Gastrocnemius medialis (tissue), 4 donors: ENCODE measurements around the gene BLVRA. TPM values are rescaled to one million over a fixed set of nuclear protein-coding genes. Genes with fewer than 3 reads are reported as not detected.

Experiments used
- ATAC-seq, 2 donors: fragments of 150-250 bp; one replicate each; pipeline ENCODE4 v1.9.1; 2016
- DNase-seq, 2 donors: peaks; one replicate each; pipeline ENCODE4 v3.0.0-alpha.2; 2019
- H3K27ac ChIP-seq, 4 donors: fragments of 200-600 bp; sonication (generic); 1 replicate in 1 of 4; 2 replicates in 3 of 4; pipeline ENCODE4 v1.5.1; 2016 to 2018; ENCODE audit warnings: mild to moderate bottlenecking in 2 of 4, moderate library complexity in 1 of 4
- H3K27me3 ChIP-seq, 3 donors: fragments of 200-600 bp; sonication (generic) in 2 of 3; 1 replicate in 1 of 3; 2 replicates in 2 of 3; pipeline versions ENCODE4 v1.5.1 to v1.6.0; 2016 to 2019; ENCODE audit warnings: mild to moderate bottlenecking in 1 of 3, moderate library complexity in 1 of 3
- H3K36me3 ChIP-seq, 2 donors: fragments of 200-600 bp; sonication (generic) in 1 of 2; one replicate each; pipeline ENCODE4 v1.5.1; 2017 to 2018
- H3K4me1 ChIP-seq, 2 donors: fragments of 200-600 bp; sonication (generic) in 1 of 2; one replicate each; pipeline ENCODE4 v1.5.1; 2016 to 2017; ENCODE audit warnings: mild to moderate bottlenecking in 2 of 2
- H3K4me3 ChIP-seq, 4 donors: fragments of 200-600 bp; sonication (generic) in 3 of 4; 1 replicate in 1 of 4; 2 replicates in 3 of 4; pipeline ENCODE4 v1.5.1; 2016 to 2019; ENCODE audit warnings: mild to moderate bottlenecking in 2 of 4
- H3K9me3 ChIP-seq, 3 donors: fragments of 200-600 bp; sonication (generic) in 2 of 3; 1 replicate in 1 of 3; 2 replicates in 2 of 3; pipeline ENCODE4 v1.5.1; 2016 to 2019
- CTCF ChIP-seq, 5 experiments: fragments of 450-650 bp in 3 of 5; fragments of 200-600 bp in 2 of 5; sonication (generic) in 2 of 5; IDR thresholded peaks in 4 of 5; conservative IDR thresholded peaks in 1 of 5; 1 replicate in 4 of 5; 2 replicates in 1 of 5; pipeline ENCODE4 v1.5.1; 2016 to 2019; ENCODE audit warnings: antibody characterized with exemption in 5 of 5, mild to moderate bottlenecking in 3 of 5, moderate library complexity in 3 of 5
- POLR2A ChIP-seq, 2 donors: fragments of 450-650 bp; IDR thresholded peaks; one replicate each; pipeline ENCODE4 v1.6.1; 2017; ENCODE audit warnings: antibody characterized with exemption in 2 of 2, mild to moderate bottlenecking in 2 of 2, moderate library complexity in 2 of 2
- in situ Hi-C, 4 donors: fragments of 200-750 bp; cut with MboI; loops; one replicate each; pipeline versions ENCODE4 v1.15.0 to v1.8.0; 2017; ENCODE audit warnings: low sequenced_read_pairs in 4 of 4
- intact Hi-C: fragments of 100-400 bp; cut with DNase I; formaldehyde crosslinking; loops from one replicate; pipeline ENCODE4 v1.15.1; 2023; ENCODE audit warnings: low total_unique reads
- total RNA-seq, 4 donors: library from RNA; depleted of rRNA; stranded (reverse); fragments of >200 nt; gene quantifications; one replicate each; pipeline versions ENCODE4 v1.1.0 to v1.2.3, GENCODE V29; 2016

BLVRA gene
- total RNA-seq, 4 donors from 2014 or later, result 26.7 to 45.9 (median 29.3) TPM

- H3K4me3 ChIP-seq, result peak overlapping the region in 1 of 4 donors; percentile 76
- H3K4me1 ChIP-seq, result peaks cover 10 to 11% of the 10 kb centered on the region in 2 donors
- H3K9me3 ChIP-seq, result no peaks in the 10 kb centered on the region
- intact Hi-C loops, result no loop called here
- no peaks in the 10 kb centered on the region for H3K36me3 ChIP-seq
- ATAC-seq (no peak), DNase-seq (no peak)
- TF ChIP-seq POLR2A (IDR thresholded peaks at IDR 0.05) (no peak), CTCF (IDR thresholded peaks at IDR 0.05 in 4 of 5, conservative IDR thresholded peaks at IDR 0.05 in 1 of 5) (no peak)
- in situ Hi-C loops, result no loop called here
- H3K27me3 ChIP-seq, result no peaks in the 10 kb centered on the region
- no peak overlapping the region for H3K27ac ChIP-seq
Measured at GRCh38 chr7:43757073-43757720, 1.3 kb upstream of the BLVRA start.

DNA sequence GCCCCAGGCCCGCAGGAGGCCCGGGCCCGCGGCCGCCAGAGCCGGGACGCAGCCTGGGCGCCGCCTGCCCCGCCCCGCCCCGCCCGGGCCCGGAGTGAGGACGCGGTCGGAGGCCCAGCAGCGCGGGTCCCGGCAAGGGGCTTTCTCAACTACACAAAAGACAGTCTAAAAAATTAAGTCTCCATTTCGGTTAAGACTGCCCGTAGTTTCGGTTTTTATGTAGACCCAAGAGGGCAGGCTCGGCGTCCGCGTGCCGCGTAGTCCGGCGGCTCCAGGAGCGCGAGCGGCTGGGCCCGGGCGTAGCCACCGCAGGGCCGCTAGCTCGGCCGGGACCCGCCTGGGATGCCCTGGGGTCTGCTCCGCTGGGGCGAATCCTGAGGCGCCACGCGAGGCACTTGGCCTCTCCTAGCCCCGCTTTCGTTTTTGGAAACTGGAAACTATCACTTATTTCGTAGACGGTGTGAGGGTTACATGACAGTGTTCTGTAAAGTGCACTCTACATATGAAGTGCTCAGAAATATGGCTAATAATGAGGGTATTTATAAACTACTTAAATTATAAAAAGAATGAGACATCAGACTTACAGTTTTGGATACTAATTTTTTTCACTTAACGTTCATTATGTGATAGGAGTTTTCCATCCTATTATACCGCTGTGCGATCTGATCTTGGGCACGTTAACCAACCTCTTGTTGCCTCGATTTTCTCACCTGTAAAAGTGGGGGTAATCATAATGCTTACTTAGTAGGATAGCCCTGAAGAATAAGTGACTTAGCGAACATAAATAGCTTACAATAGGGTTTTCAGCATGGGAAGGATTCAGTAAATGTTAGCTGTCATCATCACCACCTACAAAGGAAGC is 573 bp downstream of the BLVRA start:
- no peak for TF ChIP-seq CTCF (IDR thresholded peaks at IDR 0.05 in 4 of 5, conservative IDR thresholded peaks at IDR 0.05 in 1 of 5)
- Histone ChIP-seq H3K4me3 (peak overlapping the region; percentile 76 to 91 (median 82)), H3K27me3 (no peaks in the 10 kb centered on the region), H3K4me1 (peaks cover 11 to 15% of the 10 kb centered on the region in 2 donors), H3K9me3 (no peaks in the 10 kb centered on the region), H3K36me3 (no peaks in the 10 kb centered on the region), H3K27ac (peak overlapping the region; percentile 52 to 79 (median 70))
- DNase-seq (no peak), ATAC-seq (peak; percentile 84 to 86)
- intact Hi-C loops (no loop called here), in situ Hi-C loops (no loop called here)

DNA sequence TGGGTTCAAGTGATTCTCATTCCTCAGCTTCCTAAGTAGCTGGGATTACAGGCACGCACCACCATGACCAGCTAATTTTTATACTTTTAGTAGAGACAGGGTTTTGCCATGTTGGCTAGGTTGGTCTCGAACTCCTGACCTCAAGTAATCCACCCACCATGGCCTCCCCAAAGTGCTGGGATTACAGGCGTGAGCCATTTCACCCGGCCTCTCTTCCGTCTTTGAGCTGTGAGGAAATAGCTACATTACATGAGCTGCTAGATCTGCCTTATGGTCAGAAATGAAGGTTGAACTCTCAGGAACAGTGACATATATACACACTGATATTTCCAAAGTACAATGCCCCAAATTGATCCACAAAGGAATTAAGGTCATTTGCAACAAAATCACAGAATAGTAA is 2.4 kb downstream of the BLVRA start:
- in situ Hi-C loops, result no loop called here
- H3K4me1 ChIP-seq, result peaks cover 27 to 28% of the 10 kb centered on the region in 2 donors
- H3K4me3 ChIP-seq, result no peak overlapping the region
- no peak for ATAC-seq
- intact Hi-C loops, result no loop called here
- no peak overlapping the region for H3K27ac ChIP-seq
- H3K27me3 ChIP-seq, result no peaks in the 10 kb centered on the region
- no peak for TF ChIP-seq POLR2A (IDR thresholded peaks at IDR 0.05)
- no peak for TF ChIP-seq CTCF (IDR thresholded peaks at IDR 0.05 in 4 of 5, conservative IDR thresholded peaks at IDR 0.05 in 1 of 5)
- no peak for DNase-seq
- H3K36me3 ChIP-seq, result no peaks in the 10 kb centered on the region
- H3K9me3 ChIP-seq, result no peaks in the 10 kb centered on the region

DNA sequence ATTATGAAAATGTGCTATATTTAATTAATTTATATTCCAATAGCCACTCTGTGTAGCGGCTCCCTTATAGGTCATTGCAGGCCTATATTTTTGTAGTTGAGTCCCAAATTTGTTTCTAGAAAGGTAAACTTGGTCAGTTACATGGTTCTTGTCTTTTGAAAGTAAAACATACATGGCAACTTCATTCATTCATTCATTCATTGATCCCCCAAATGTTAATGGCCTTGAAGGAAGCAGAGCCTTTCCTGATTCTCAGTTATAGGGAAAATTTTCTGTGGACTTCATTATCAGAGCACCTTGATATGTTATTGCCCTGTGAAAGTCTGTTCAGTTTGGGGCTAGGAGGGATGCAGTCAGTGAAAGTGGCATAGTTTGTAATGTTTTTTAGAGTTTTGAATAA is 2.9 kb downstream of the BLVRA start:
- in situ Hi-C loops, result no loop called here
- no peak for TF ChIP-seq POLR2A (IDR thresholded peaks at IDR 0.05)
- TF ChIP-seq CTCF (IDR thresholded peaks at IDR 0.05 in 4 of 5, conservative IDR thresholded peaks at IDR 0.05 in 1 of 5), result no peak
- Histone ChIP-seq H3K9me3 (no peaks in the 10 kb centered on the region), H3K27me3 (no peaks in the 10 kb centered on the region), H3K4me3 (no peak overlapping the region), H3K36me3 (no peaks in the 10 kb centered on the region), H3K27ac (no peak overlapping the region), H3K4me1 (peaks cover 27 to 28% of the 10 kb centered on the region in 2 donors)
- ATAC-seq (no peak), DNase-seq (no peak)
- intact Hi-C loops, result no loop called here
